Mesodermal cell (in vitro differentiated cells): ENCODE measurements around the gene SPIN3.
"Not testable (repeated sequence)": the region's sequence is repeated elsewhere in the genome, so short reads cannot be mapped to it uniquely, and the experiment has no call there.

Experiments
- H3K27ac ChIP-seq: 2 replicates; pipeline ENCODE4 v1.7.0; 2013; ENCODE audit warnings: mild to moderate bottlenecking, low read depth, low read length, moderate library complexity; ENCODE audit not compliant: severe bottlenecking
- H3K36me3 ChIP-seq: 2 replicates; pipeline ENCODE4 v1.7.1; 2013; ENCODE audit warnings: mild to moderate bottlenecking, low read length, moderate library complexity; ENCODE audit not compliant: control insufficient read depth, insufficient read depth
- H3K4me1 ChIP-seq: one replicate; pipeline ENCODE4 v1.7.1; 2013; ENCODE audit warnings: mild to moderate bottlenecking, low read length; ENCODE audit not compliant: insufficient read depth, control insufficient read depth, poor library complexity, severe bottlenecking
- H3K4me3 ChIP-seq: 2 replicates; pipeline ENCODE4 v1.7.0; 2013; ENCODE audit warnings: low read length, control low read depth, mild to moderate bottlenecking; ENCODE audit not compliant: insufficient read depth, poor library complexity, severe bottlenecking; ENCODE audit errors: extremely low read depth
- H3K9me3 ChIP-seq: 2 replicates; pipeline ENCODE4 v1.7.1; 2013; ENCODE audit warnings: mild to moderate bottlenecking, low read length, moderate library complexity; ENCODE audit not compliant: control insufficient read depth
- WGBS, 2 experiments: methylation state at CpG; one replicate each; pipeline ENCODE4 v1.1.5; 2013; ENCODE audit warnings: missing lambda C conversion rate in 2 of 2; ENCODE audit not compliant: insufficient coverage in 2 of 2; 5-methylcytosine and 5-hydroxymethylcytosine counted together

The SPIN3 gene

GRCh38 chrX:56963377-56963776 is 32.0 kb downstream of the SPIN3 start:
- H3K9me3 ChIP-seq = no peaks in the 10 kb centered on the region
- H3K4me1 ChIP-seq = no peaks in the 10 kb centered on the region
- no peak overlapping the region for H3K27ac ChIP-seq
- H3K4me3 ChIP-seq = no peak overlapping the region
- no CpG with 5 or more reads among the region's 1 CpG for WGBS, 2 experiments
- H3K36me3 ChIP-seq = peaks cover 3% of the 10 kb centered on the region

- no peaks in the 10 kb centered on the region for H3K9me3 ChIP-seq
- H3K4me3 ChIP-seq = no peak overlapping the region
- no peak overlapping the region for H3K27ac ChIP-seq
- H3K4me1 ChIP-seq = no peaks in the 10 kb centered on the region
- no peaks in the 10 kb centered on the region for H3K36me3 ChIP-seq
- WGBS, 2 experiments = no CpG with 5 or more reads among the region's 3 CpGs
These were observed 47.6 kb downstream of the SPIN3 start for GRCh38 chrX:56947699-56948098.

- WGBS, 2 experiments = 100% methylated on average over 1 of the region's 2 CpGs; no CpG with 5 or more reads in 1 of the 2 experiments
- not testable (repeated sequence) for H3K4me1 ChIP-seq, H3K9me3 ChIP-seq, H3K27ac ChIP-seq, H3K36me3 ChIP-seq, H3K4me3 ChIP-seq
These were observed 49.1 kb downstream of the SPIN3 start for GRCh38 chrX:56946201-56946600.

- not testable (repeated sequence) for H3K4me1 ChIP-seq, H3K4me3 ChIP-seq, H3K9me3 ChIP-seq, H3K36me3 ChIP-seq, H3K27ac ChIP-seq
- WGBS, 2 experiments = no CpG with 5 or more reads among the region's 4 CpGs
These were observed 50.1 kb downstream of the SPIN3 start for GRCh38 chrX:56945226-56945625.

GRCh38 chrX:56943264-56943663 is 52.1 kb downstream of the SPIN3 start:
- H3K9me3 ChIP-seq = no peaks in the 10 kb centered on the region
- H3K4me3 ChIP-seq = no peak overlapping the region
- H3K36me3 ChIP-seq = no peaks in the 10 kb centered on the region
- WGBS, 2 experiments = 100% methylated on average over 2 of the region's 3 CpGs; no CpG with 5 or more reads in 1 of the 2 experiments
- H3K27ac ChIP-seq = no peak overlapping the region
- H3K4me1 ChIP-seq = no peaks in the 10 kb centered on the region
